Activated CD4-positive, alpha-beta T cell treated with anti-CD3 and anti-CD28 coated beads, Interleukin-2, amount 50 U/mL, for 48 hours (primary cell): ENCODE results near the gene HCRT.
"Not testable (repeated sequence)": the region's sequence is repeated elsewhere in the genome, so short reads cannot be mapped to it uniquely, and the experiment has no call there.

ENCODE experiments used
- DNase-seq, 2 experiments: peaks; one replicate each; pipeline ENCODE4 v3.0.0-alpha.2; 2020

Gene HCRT

GRCh38 chr17:42184713-42185620, at the start of gene HCRT:
Gene HCRT (minus strand): TSS chr17:42185452. CDS start chr17:42185365, 87 bp downstream.
- no peak for DNase-seq

GRCh38 chr17:42233994-42234393, 48.7 kb upstream of the HCRT start:
- DNase-seq = no peak

- DNase-seq = no peak
Measured at GRCh38 chr17:42233156-42233555, 47.9 kb upstream of the HCRT start.

- peak in 1 of 2 experiments; percentile 14 for DNase-seq
Measured at GRCh38 chr17:42230225-42230624, 45.0 kb upstream of the HCRT start.

GRCh38 chr17:42227849-42228700, 42.8 kb upstream of the HCRT start:
- no peak for DNase-seq

- no peak for DNase-seq
Measured at GRCh38 chr17:42225646-42226045, 40.4 kb upstream of the HCRT start.

DNA sequence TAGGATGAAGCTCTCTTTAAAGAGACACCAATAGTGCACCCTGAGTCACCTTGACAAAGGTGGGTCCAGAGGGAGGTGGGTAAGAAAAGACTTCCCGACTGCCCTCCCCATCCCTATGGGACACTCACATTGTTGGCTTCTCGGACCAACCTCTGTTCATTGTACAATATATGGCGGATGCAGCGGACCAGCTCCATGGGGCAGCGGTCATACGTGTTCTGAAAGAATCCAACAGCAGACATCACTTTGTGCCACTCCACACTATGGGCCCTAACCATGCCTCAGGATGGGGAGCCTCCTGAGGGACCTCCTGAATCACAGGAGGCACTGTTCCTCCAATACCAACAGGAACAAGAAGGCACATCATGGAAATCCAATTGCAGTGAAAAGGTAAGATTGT, 39.4 kb upstream of the HCRT start:
- DNase-seq = no peak

- peak; percentile 47 to 57 for DNase-seq
Measured at GRCh38 chr17:42221886-42222745, 36.9 kb upstream of the HCRT start.

GRCh38 chr17:42219280-42219679, 34.0 kb upstream of the HCRT start:
- not testable (repeated sequence) for DNase-seq

GRCh38 chr17:42214156-42214555, 28.9 kb upstream of the HCRT start:
- DNase-seq = no peak

- DNase-seq = no peak
Measured at GRCh38 chr17:42212382-42212781, 27.1 kb upstream of the HCRT start.

DNA sequence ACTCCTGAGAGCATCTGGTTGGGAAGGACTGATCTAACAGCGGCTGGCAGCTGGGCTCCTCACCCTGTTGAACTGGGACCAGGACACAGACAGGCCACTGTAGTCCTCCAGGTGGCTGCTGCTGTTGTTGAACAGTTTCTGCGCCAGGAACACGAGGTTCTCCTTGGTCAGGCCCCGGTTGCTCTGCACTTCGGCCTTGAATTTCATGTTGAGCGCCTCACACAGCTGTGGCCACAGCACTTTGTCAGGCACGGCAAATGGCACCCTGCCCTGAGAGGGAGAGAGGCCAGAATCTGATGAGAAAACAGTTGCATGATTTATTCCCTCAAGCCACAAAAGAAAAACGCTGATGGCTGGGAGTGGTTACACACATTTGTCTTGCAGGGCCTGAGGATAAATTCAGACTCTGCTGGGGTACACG, 26.7 kb upstream of the HCRT start:
- DNase-seq = not testable (repeated sequence)

DNA sequence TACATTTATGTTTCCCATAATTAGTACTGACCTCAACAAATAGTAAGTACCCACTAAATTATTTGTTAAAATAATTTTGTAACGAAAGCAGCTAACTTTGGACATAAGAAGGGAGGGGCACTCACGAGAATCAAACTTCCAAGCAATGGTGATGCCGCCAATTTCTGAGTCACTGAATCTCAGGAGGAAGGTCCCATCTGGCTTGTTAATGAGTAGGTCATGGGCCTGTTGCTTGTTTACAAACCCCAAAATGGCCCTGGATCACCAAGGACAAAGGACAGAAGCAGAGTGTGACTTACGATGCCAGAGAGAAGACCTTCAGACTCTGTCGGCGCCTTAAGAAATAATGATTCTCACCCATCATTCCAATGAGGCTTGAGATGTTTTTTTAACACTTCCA, 24.8 kb upstream of the HCRT start:
- no peak for DNase-seq

GRCh38 chr17:42206153-42206612, 20.9 kb upstream of the HCRT start:
- not testable (repeated sequence) for DNase-seq

DNA sequence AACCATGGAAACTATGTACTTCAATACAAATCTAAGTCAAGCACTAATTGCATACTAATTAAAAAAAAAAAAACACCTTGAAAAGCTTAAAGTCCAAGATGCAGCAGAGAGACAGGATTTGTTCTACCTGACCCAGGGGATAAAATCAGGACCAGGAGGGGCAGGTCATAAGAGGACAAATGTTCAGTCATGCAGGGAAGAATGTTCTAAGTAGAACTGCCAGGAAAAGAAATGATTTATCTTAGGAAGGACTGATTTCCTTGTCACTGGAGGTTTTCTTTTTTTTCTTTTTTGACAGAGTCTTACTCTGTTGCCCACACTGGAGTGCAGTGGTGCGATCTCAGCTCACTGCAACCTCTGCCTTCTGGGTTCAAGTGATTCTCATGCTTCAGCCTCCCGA, 18.1 kb upstream of the HCRT start:
- no peak for DNase-seq

GRCh38 chr17:42202696-42203095, 17.4 kb upstream of the HCRT start:
- no peak for DNase-seq

DNA sequence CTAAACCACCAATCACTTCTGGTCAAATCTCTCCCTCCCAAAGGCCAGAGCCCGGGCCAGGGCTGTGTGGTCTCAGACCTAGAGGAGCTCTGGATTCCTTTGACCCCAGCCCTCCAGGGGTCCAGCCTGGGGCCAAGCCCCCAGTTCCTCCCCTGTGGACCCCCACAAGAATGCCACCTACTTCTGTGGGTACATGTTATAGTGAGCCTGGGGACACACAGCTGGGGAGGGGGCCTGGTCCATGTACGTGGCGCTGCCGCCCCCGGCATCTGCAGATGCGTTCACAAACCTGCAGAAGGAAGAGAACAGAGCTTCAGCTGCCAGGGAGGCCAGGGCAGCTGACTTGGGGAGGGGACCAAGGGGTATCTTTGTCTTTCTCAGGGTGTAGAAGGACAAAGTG, 16.9 kb upstream of the HCRT start:
- no peak for DNase-seq

DNA sequence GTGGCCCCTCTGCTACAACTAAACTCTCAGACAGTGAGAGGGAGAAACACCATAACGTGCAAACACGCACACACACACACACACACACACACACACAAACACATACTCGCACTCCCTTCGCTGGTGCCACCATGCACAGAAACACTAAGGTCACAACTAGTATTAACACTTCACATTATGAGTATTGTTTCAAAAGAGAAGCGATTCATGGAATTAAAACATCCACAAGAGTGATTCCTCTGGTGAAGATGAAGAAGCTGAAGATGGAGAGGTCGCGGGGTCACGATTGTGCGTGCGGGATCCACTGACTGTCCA, 16.2 kb upstream of the HCRT start:
- no peak for DNase-seq

DNA sequence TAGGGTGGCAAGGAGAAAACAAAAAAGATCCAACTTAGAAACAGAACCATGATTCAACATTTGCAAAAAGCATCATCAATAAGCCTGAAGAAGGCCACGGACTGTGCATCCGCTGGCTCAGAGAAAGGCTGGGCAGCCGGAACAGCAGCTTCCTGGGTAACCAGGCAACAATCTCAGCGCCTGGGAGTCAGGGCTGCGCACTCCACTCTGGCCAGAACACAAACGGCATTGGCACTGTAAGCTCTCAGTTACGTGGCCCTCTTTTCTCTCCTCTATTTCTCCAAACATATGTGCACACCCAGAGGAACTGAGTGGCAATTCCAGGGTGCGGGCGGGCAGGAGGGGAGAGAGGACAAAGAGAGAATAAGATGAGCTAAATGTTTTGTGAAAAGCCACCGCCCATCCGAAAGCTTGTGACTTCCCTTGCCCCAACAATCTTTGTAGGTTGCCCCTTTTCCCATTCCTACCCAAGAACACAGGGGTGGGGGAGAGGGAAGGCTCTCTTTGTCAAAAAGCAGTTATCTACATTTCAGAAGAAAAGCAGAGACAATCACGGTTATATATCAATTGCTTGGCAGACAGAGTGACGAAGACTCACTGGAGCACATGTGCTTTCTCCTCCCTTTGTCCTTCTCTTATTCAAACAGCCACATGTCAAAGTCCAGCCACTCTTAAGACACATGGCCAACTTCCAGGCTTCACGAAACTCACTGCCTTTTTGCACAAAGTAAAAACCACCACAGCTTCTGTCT, 15.6 kb upstream of the HCRT start:
- no peak for DNase-seq

DNA sequence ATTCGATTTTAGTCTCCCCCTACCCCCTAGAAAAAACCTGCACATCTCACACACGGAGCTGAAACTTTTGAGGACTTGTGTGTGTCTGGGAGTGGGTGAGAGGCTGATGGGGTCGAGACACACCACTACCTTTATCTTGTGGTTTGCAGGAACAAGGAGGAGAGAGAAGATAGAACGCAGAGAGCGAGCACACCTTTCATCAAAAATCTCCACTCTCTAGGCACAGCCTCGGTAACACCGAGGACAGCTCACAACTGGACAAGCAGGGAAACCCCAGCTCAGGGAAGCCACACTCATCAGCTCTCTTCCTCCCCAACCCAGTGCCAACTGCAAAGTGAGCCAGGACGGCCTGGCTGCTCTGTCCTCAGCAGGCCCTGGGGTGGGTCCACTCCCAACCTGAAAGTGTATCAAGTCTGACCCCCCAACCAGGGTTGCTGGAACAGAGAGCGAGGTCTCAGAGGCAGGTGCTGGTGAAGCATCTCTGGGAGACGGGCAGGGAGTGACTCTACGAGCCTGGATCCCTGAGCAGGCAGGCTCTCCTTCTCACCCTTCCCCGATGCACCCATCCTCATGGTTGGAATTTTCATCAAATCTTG, 14.3 kb upstream of the HCRT start:
- DNase-seq = no peak

DNA sequence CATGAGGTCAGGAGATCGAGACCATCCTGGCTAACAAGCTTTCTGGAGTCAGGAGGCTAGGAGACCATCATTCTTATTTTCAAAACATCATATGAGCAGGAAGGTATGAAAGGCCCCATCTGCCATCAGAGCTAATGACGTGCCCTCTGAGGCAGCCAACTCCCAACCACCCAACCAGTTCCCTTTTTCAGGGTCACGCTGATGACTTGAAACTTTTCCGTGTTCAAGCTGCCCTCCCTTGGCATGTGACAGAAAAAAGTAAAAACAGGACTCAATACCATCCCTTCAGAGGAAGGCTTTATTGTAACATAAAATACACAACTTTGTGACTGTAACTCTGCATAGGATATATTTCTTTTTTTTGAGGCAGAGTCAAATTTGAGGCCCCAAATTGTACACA, 13.6 kb upstream of the HCRT start:
- DNase-seq = no peak
